Measurements from ENCODE around the gene OPRL1.
"Not testable (repeated sequence)": the region's sequence is repeated elsewhere in the genome, so short reads cannot be mapped to it uniquely, and the experiment has no call there.

OPRL1 gene

DNA sequence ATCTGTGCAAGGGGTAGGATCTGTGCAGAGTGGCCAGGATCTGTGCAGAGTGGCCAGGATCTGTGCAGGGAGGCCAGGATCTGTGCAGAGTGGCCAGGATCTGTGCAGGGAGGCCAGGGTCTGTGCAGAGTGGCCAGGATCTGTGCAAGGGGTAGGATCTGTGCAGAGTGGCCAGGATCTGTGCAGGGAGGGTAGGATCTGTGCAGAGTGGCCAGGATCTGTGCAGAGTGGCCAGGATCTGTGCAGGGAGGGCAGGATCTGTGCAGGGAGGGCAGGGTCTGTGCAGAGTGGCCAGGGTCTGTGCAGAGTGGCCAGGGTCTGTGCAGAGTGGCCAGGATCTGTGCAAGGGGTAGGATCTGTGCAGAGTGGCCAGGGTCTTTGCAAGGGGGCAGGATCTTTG is 8.7 kb downstream of the OPRL1 start:
- not testable (repeated sequence) for DNase-seq

DNA sequence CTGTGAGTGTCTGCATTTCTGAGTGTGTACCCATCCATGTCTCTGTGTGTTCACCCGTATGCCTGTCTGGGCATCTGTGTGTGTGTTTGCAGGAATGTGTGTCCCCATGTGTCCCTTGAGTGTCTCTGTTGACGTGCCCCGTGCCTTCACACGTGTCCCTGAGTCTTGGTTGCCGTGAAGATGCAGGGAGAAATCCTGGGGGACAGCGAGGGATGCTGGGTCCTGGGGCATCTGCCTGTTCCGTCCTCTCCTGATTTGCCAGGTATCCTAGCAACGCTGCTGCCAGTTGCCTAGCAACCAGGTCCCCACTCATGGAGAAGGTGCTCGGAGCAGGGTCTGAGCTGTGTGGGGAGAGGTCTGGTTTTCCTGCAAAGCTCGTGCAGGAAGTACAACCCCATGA is 10.3 kb downstream of the OPRL1 start:
- no peak for DNase-seq

DNA sequence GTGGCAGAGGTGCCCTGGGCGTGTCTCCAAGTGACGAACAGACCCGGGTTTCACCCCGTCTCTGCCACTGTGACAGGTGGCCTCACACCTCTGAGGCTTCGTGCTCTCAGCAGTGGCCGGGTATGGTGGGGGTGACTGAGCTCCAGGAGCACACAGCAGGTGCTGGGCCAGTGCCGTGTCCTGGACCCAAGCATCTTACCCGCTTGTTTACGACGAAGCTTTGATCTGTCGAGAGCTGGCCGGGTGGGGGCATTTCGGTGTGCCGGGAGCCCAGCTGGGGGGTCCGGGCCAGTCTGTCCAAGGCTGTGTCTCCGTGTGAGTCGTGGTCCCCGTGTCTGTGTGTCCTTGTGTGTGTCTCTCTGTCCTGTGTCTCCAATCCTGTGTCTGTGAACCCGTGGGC is 11.5 kb downstream of the OPRL1 start:
- DNase-seq: no peak

DNA sequence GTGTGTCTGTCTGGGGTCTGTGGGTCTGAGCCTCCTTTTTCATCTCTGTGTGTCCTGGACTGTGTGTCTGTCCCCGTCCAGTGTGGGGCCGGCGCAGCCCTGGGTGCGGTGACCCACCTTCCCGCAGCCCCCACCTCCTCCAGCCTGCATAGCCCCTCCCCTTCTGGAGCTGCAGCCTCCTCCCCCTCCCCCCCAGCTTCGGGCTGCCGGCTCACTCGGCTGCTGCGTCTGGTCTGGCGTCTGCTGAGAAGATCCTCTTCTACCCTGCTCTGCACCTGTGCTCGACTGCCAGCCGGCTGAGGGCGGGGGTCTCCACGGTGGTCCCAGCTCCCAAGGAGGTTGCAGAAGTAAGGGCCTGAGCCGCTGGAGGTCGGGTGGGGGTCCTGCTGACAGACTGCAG is 11.9 kb downstream of the OPRL1 start:
- DNase-seq: no peak

DNA sequence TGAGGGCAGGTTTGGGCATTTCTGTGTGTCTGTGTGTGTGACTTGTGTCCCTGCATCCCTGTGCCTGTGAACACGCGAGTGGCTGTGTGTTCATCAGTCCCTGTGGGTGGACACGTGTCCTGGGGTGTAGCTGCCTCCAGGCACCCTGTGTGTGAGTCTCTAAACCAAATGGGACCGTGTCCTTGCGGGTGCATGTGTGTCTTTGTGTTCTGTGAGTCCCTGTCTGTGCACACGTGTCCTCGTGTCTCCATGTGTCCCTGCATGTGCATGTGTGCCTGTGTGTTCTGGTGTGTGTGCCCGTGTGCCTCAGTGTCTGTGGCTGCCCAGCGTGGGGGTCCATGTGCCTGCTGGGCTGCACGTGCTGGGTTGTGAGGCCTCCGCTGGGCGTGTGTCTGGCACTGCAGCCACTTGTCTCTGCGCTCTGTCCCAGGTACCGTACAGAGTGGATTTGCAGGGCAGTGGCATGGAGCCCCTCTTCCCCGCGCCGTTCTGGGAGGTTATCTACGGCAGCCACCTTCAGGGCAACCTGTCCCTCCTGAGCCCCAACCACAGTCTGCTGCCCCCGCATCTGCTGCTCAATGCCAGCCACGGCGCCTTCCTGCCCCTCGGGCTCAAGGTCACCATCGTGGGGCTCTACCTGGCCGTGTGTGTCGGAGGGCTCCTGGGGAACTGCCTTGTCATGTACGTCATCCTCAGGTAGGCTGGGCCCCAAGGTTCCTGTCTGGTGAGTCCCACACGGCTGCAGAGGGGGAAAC is 12.6 kb downstream of the OPRL1 start:
- no peak for DNase-seq

DNA sequence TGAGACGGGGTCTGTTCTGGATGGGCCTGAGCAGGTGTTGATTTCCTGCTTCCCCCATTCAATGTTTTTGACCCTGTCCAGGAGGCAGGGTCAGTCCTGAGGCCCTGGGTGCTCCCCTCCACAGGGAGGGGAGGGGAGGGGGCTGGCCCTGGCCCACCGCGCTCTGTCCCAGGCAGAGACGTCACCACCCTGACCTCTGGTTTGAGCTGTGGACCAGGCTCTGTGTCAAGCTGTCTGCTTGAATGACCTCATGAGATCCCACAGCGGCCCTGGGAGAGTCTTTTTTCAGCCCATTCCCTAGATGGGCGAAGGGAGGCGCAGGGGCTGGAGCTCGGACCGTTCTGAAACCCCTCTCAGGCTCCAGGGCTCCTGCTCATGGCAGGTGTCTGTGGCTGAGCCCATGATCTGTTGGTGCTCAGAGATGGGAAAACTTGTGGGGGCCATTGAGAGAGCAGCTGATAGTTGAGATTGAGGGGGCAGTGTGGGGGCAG is 13.2 kb downstream of the OPRL1 start:
- no peak for DNase-seq

DNA sequence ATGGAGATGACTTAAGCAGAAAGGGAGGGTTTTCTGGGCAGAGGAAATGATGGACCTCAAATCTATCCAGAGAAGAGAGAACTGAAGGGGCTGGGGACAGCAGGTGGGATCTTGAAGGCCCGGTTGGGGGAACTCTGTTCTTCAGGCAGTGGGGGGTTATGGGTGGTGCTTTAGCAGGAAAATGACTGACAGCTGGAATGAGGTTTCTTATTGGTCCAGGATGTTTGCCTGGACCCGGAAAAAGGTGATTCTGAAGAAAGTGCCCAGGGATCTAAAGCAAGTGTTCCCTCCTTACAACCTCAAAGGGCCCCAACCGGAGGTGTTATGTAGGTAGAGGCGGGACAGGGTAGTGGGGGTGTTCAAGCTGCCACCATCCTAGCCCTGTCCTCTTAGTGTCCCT is 15.6 kb downstream of the OPRL1 start:
- DNase-seq: no peak

DNA sequence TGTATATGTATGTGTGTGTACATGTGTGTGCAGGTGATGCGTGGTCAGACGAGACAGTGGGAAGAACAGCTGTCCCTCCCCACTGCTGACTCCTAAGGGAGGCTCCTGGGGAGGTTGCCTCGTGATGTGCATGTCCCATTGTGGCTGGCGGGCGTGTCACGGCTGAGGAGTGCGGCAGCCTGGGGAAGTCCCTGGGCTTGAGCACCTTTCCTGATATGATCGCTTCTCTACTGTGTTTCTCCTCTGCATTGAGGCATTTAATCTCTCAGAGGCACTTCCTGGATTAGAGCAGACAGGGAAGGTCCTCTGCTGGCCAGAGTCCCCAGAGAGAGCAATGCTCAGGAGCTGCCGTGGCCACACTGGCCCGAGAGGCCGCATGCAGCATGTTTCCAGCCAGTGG is 16.0 kb downstream of the OPRL1 start:
- DNase-seq: no peak

DNA sequence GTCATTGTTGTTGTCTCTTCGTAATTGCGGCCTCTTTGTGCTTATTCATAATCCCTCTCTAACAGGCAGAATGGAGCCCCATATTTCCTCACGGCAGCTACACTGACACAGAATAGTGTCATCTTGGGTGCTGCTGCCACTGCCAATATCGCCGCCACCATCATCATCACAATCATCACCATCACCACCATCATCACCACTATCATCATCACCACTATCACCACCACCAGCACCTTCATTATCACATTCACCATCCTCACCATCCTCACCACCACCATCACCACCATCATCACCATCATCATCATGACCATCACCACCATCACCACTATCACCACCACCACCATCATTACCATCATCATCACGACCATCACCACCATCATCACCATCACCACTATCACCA is 16.7 kb downstream of the OPRL1 start:
- DNase-seq: no peak

DNA sequence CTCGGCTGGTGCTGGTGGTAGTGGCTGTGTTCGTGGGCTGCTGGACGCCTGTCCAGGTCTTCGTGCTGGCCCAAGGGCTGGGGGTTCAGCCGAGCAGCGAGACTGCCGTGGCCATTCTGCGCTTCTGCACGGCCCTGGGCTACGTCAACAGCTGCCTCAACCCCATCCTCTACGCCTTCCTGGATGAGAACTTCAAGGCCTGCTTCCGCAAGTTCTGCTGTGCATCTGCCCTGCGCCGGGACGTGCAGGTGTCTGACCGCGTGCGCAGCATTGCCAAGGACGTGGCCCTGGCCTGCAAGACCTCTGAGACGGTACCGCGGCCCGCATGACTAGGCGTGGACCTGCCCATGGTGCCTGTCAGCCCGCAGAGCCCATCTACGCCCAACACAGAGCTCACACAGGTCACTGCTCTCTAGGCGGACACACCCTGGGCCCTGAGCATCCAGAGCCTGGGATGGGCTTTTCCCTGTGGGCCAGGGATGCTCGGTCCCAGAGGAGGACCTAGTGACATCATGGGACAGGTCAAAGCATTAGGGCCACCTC is 18.7 kb downstream of the OPRL1 start:
- DNase-seq: no peak

DNA sequence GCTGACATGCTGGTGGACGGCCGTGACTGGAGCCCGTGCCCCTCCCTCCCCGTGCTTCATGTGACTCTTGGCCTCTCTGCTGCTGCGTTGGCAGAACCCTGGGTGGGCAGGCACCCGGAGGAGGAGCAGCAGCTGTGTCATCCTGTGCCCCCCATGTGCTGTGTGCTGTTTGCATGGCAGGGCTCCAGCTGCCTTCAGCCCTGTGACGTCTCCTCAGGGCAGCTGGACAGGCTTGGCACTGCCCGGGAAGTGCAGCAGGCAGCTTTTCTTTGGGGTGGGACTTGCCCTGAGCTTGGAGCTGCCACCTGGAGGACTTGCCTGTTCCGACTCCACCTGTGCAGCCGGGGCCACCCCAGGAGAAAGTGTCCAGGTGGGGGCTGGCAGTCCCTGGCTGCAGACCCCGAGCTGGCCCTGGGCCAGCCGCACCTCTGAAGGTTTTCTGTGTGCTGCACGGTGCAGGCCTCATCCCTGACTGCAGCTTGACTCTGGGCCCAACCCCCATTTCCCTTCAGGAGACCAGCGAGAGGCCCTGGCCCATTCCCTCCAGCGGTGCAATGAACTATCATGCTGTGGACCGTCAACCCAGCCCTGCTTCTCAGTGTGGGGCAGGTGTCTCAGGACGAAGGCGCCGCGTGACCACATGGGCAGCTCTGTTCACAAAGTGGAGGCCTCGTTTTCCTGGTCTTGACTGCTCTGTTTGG is 19.4 kb downstream of the OPRL1 start:
- DNase-seq: no peak

DNA sequence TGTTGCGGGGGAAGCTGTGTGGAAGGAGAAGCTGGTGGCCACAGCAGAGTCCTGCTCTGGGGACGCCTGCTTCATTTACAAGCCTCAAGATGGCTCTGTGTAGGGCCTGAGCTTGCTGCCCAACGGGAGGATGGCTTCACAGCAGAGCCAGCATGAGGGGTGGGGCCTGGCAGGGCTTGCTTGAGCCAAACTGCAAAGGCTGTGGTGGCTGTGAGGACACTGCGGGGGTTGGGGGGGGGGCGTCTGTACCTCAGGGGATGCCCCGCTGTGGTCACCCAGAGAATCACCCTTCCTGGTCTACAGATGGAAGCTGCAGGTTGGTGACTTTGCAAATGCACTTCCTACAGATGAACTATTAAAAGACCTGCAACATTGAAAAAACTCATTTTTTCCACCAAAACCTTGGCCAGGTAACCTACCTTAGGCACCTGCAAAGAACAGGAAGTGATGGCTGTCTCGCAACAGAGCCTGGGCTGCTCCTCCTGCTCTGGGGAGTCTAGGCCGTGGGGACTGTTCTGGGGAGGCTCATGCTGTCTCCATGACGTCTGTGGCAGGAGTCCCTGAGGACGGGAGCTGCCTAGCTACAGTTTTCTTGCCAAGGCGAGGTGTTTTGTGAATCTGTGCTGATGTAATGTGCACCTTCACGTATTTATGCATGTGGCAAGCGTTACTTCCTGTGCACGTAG is 20.1 kb downstream of the OPRL1 start:
- DNase-seq: no peak

DNA sequence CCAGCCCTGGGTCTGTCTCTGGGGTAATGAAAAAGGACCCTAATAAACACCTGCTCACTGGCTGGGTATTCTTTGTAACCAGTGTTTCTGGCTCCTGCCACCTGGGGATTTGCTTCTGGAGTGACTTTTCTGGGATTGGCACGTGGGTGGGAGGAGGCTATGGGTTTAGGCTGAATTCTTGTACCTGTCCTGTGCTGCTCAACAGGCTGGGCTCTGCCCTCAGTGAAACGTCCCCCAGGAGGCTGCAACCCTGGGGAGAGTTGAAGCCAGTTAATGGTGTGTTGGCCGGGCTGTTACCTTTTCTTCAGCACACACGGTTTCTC is 20.6 kb downstream of the OPRL1 start:
- no peak for DNase-seq

DNA sequence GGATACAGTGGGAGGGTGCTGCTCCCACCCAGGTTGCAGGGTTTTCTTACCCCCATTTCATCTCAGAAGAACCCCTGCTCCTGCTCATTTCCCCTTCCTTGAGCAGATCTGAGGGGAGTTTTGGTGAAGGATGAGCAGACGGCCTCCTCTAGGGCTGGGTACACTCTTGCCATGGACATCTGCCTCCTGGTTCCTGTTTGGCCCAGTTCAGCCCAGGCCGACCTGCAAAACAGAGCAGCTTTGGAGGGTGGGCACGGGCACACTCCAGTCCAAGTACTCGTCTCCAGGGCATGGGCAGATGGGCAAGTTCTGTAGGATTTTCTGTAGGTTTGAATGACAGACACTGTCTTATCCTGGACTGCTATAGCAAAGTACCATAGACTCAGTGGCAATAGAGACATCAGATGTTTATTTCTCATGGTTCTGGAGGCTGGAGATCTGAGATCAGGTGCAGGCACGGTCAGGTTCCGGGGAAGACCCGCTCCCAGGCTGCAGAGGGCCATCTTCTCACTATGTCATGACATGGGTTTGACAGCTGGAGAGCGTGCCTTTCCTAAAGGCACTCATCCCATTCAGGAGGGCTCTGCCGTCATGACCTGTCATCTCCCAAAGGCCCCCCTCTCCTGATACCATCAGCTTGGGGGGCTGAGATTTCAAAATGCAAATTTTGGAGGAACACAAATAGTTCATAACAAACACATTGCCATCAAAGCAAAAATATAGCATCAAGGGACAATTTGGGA is 21.2 kb downstream of the OPRL1 start:
- DNase-seq: no peak

DNA sequence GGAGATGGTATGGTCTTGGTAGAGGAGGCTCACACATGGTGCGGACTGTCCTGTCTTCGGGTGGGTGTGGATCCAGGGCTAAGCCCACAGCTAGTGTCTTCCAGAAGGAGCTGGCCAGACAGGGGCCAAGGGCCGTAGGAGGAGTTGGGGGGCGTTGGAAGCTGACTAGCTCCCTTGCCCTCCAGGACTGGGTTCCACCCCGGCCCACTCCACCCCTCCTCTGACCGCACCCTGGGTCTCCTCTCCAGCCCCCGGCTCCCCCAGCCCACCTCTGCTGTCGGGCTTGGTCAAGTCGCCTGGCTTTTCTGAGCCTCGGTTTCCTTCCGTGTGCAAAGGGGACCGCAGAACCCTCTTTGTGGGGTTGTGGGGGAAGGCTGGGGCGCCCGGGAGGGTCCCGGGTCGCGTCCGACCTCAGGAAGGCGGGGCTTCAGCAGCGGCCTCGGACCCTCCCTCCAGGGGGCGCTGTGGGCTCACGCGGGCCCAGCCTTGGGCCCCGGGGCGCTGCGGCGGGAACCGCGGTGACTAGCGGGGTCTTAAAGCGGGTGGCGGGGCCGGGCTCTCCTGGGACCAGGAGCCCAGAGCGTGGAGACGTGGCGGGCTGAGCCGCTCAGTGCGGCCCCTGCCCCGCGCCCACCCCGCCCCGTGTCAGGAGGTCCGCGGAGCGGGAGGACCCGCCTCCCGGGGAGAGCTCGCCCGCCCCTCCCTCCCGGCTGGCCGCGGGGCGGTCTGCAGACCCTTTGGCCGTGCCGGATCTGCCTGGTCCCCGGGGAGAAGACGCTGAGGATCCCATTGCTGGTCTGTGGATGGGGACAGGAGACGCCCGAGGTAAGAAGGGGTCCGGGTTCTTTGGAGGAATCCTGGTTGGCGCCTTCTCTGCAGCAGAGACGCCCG is 22.1 kb downstream of the OPRL1 start:
- peak; percentile 6 for DNase-seq

DNA sequence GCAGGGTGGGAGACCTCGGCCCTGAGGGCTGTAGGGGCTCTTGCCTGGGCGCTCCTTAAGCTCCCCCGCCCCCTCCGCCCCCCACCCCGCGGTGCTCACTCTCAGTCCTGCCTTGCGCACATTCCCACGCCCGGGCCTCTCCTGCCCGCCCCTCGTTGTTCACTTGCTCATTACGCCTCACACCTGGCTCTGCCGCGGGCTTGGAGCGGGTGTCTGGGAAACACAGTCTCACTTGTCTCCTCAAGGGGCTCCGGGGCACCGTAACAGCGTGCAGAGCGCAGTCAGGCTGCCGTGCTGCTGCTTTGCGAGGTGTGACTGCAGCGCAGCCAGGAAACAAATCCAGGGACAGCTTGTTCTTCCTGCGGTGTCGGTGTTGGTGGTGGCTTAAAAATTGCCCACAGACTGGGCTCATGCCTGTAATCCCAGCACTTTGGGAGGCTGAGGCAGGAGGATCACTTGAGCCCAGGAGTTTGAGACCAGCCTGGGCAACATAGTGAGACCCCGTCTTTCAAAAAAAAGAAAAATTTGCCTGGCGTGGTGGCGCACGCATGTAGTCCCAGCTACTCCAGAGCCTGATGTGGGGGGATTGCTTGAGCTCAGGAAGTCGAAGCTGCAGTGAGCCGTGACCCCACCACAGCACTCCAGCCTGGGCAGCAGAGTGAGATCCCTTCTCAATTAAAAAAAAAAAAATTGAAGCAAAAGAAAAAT is 22.9 kb downstream of the OPRL1 start:
- DNase-seq: peak; percentile 23

DNA sequence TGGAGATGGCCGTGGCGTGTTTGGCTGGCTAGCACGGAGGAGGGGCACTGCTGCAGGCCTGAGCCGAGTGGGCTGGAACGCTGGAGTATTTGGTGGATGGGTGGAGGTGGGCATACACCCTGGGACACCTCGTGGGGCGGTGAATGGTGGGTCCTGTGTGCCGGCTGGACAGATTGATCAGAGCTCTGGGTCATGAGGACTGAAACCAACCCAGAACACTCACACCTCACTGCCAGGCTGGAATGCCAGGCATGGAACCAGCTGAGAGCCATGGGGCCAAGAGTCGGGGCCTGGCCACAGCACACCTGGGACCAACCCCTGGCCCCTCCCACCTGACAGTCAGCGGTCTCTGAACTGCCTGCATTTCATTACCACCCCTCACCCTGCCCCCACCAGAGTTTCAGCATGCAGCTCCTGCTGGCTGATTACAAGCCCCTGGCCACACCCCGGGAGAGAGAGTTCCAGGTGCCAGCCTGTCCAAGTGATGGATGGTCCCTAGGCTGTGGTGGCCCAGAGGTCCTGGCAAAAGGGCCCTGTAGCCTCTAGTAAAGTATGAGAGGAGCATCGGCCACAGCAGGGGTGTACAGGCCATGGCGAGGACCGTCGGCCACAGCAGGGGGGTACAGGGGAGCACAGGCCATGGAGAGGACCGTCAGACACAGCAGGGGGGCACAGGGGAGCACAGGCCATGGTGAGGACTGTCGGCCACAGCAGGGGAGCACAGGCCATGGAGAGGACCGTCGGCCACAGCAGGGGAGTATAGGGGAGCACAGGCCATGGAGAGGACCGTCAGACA is 24.2 kb downstream of the OPRL1 start:
- DNase-seq: no peak

DNA sequence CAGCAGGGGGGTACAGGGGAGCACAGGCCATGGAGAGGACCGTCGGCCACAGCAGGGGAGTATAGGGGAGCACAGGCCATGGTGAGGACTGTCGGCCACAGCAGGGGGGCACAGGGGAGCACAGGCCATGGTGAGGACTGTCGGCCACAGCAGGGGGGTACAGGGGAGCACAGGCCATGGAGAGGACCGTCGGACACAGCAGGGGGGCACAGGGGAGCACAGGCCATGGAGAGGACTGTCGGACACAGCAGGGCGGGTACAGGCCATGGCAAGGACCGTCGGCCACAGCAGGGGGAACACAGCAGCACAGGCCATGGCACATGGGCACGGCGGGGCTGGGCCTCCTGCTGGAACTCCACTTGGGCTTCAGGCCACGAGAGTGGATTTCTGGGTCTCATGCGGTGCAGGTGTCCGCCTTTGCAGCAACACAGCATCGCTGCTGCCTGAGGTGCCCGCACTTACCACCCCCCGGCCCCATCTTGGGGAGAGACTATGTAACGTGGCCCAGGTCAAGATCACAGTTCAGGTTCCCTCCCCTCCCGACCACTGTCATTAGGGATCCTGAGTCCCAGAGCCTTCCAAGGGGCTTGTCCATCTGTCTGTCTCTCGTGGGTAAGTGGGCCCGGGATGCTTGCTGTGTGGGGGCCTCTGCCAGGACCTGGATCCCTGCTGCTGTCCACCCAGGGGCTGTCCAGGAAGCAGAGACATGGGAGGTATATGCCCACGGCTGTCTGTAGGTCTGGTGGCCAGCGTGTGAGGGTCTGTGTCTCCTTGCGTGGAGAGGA is 25.0 kb downstream of the OPRL1 start:
- DNase-seq: no peak

DNA sequence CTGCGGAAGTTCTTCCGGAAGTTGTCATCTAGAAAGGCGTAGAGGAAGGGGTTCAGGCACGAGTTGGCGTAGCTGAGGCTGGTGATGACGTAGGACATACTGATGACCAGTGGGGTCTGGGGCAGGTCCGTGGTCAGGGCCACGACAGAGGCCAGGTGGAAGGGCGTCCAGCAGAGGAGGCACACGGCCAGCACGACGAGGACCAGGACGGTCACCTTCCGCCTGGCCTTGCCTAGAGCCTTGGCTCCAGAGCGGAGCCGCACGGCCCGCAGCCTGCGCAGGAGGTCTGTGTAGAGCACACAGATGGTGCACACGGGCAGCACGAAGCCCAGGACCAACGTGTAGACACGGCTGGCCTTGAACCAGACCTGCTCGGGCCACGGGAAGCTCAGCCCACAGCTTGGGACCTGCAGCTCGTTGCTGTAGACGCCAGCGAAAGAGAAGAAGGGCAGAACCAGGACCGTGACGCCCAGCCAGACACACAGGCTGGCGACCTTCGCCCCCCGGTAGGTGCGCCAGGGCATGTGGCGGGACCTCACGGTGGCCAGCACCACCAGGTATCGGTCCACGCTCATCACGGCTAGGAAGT is 26.1 kb downstream of the OPRL1 start:
- no peak for DNase-seq

Data from NCI-H748 treated with DMSO at 0.1 percent for 48 hours (cell line).